Spleen (tissue), 11 donors: ENCODE results near the gene SBK2. TPM values are rescaled to one million over a fixed set of nuclear protein-coding genes. Genes with fewer than 3 reads are reported as not detected.

Experiments
- DNase-seq: peaks from one replicate; pipeline ENCODE4 v3.0.0-alpha.2; 2020
- H3K27ac ChIP-seq, 8 donors: fragments of 200-600 bp; sonication (generic) in 7 of 8; 1 replicate in 4 of 8; 2 replicates in 4 of 8; pipeline versions ENCODE4 v1.5.0 to v1.8.0; 2016 to 2021; ENCODE audit warnings: inconsistent platforms in 4 of 8, mild to moderate bottlenecking in 4 of 8, moderate library complexity in 1 of 8
- H3K27me3 ChIP-seq, 7 donors: fragments of 200-600 bp; sonication (generic) in 6 of 7; replicated peaks in 1 of 7; 1 replicate in 4 of 7; 2 replicates in 3 of 7; pipeline versions ENCODE4 v1.5.0 to v1.8.0; 2016 to 2021; ENCODE audit warnings: inconsistent platforms in 3 of 7, mild to moderate bottlenecking in 1 of 7
- H3K36me3 ChIP-seq, 6 donors: fragments of 200-600 bp; sonication (generic) in 5 of 6; 1 replicate in 4 of 6; 2 replicates in 2 of 6; pipeline versions ENCODE4 v1.5.0 to v1.8.0; 2016 to 2021; ENCODE audit warnings: inconsistent platforms in 2 of 6
- H3K4me1 ChIP-seq, 6 donors: fragments of 200-600 bp; sonication (generic) in 5 of 6; 1 replicate in 3 of 6; 2 replicates in 3 of 6; pipeline versions ENCODE4 v1.5.0 to v1.8.0; 2016 to 2021; ENCODE audit warnings: inconsistent platforms in 3 of 6
- H3K4me3 ChIP-seq, 8 donors: fragments of 200-600 bp; sonication (generic) in 7 of 8; 1 replicate in 4 of 8; 2 replicates in 4 of 8; pipeline versions ENCODE4 v1.5.0 to v1.8.0; 2016 to 2021; ENCODE audit warnings: inconsistent platforms in 4 of 8, mild to moderate bottlenecking in 4 of 8, moderate library complexity in 2 of 8
- H3K9me3 ChIP-seq, 8 donors: fragments of 200-600 bp; sonication (generic) in 7 of 8; 1 replicate in 4 of 8; 2 replicates in 4 of 8; pipeline versions ENCODE4 v1.5.0 to v1.8.0; 2016 to 2021; ENCODE audit warnings: inconsistent platforms in 4 of 8
- POLR2A ChIP-seq, 3 donors: fragments of 450-650 bp; IDR thresholded peaks; one replicate each; pipeline ENCODE4 v1.5.1; 2017; ENCODE audit warnings: antibody characterized with exemption in 3 of 3, mild to moderate bottlenecking in 1 of 3
- POLR2AphosphoS5 ChIP-seq, 3 donors: sonication (generic); formaldehyde crosslinking; IDR thresholded peaks; one replicate each; pipeline ENCODE4 v1.5.1; 2017; ENCODE audit warnings: antibody characterized with exemption in 3 of 3
- WGBS, 5 donors: extraction: QIAGEN DNeasy Blood & Tissue Kit in 3 of 5; methylation state at CpG; one replicate each; pipeline versions ENCODE4 v1.1.5 to v1.1.7; 2013 to 2018; 5-methylcytosine and 5-hydroxymethylcytosine counted together
- intact Hi-C: fragments of 100-400 bp; cut with DNase I; formaldehyde crosslinking; loops from one replicate; pipeline ENCODE4 v1.15.0; 2023; ENCODE audit warnings: low total_unique reads
- polyA plus RNA-seq, 3 donors: library from polyadenylated mRNA; stranded (reverse); fragments of 200-250 nt; gene quantifications; one replicate each; pipeline ENCODE4 v1.2.1, GENCODE V29; 2013
- total RNA-seq, 7 donors: library from RNA; depleted of rRNA in 3 of 7; stranded (reverse); fragments of >200 nt in 3 of 7; fragmentation: NEBNext Ultra II Directional in 4 of 7; extraction: Animal tissue kit (Norgen Biotek cat#: 25700) in 4 of 7; gene quantifications; one replicate each; pipeline versions ENCODE4 v1.1.0 to v1.2.1, GENCODE V29; 2016 to 2021
- TF ChIP-seq, protein P1 (sequence below), 11 experiments: fragments of 200-600 bp in 7 of 11; fragments of 450-650 bp in 4 of 11; sonication (generic) in 4 of 11; IDR thresholded peaks in 8 of 11; conservative IDR thresholded peaks in 3 of 11; 1 replicate in 7 of 11; 2 replicates in 4 of 11; pipeline versions ENCODE4 v1.4.0 to v1.8.0; 2016 to 2021; ENCODE audit warnings: antibody characterized with exemption in 11 of 11, inconsistent platforms in 4 of 11, mild to moderate bottlenecking in 1 of 11
- donor health status: healthy with polysubstance abuse.
- donor health status: DM: no; HTN: no; CAD: no; lungs with moderate emphysema.
- donor health status: DM: no; HTN: no; CAD: no.
- donor health status: Bipolar disorder and iron deficiency.
- donor health status: healthy.
- donor health status: DM: no; HTN: no; CAD: no.
- donor health status: DM: yes; HTN: yes; CAD: no.

Gene SBK2
- total and polyA plus RNA-seq, 10 donors, result not detected

- H3K4me3 ChIP-seq, result no peak overlapping the region
- peaks cover 0 to 5% (median 0%) of the 10 kb centered on the region in 6 donors for H3K36me3 ChIP-seq
- TF ChIP-seq POLR2A (IDR thresholded peaks at IDR 0.05) (no peak), POLR2AphosphoS5 (IDR thresholded peaks at IDR 0.05) (no peak)
- TF ChIP-seq, protein P1, sequence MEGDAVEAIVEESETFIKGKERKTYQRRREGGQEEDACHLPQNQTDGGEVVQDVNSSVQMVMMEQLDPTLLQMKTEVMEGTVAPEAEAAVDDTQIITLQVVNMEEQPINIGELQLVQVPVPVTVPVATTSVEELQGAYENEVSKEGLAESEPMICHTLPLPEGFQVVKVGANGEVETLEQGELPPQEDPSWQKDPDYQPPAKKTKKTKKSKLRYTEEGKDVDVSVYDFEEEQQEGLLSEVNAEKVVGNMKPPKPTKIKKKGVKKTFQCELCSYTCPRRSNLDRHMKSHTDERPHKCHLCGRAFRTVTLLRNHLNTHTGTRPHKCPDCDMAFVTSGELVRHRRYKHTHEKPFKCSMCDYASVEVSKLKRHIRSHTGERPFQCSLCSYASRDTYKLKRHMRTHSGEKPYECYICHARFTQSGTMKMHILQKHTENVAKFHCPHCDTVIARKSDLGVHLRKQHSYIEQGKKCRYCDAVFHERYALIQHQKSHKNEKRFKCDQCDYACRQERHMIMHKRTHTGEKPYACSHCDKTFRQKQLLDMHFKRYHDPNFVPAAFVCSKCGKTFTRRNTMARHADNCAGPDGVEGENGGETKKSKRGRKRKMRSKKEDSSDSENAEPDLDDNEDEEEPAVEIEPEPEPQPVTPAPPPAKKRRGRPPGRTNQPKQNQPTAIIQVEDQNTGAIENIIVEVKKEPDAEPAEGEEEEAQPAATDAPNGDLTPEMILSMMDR (IDR thresholded peaks at IDR 0.05 in 8 of 11, conservative IDR thresholded peaks at IDR 0.05 in 3 of 11), result no peak
- DNase-seq, result no peak
- intact Hi-C loops, result no loop called here
- H3K4me1 ChIP-seq, result peaks cover 0 to 13% (median 11%) of the 10 kb centered on the region in 6 donors
- no peak overlapping the region for H3K27ac ChIP-seq
- H3K9me3 ChIP-seq, result no peaks in the 10 kb centered on the region
- 80 to 94% (median 87%) methylated on average over 10 of the region's 10 CpGs for WGBS, 5 donors
- H3K27me3 ChIP-seq, result peaks cover 0 to 21% (median 0%) of the 10 kb centered on the region in 7 donors
Measured at GRCh38 chr19:55519451-55520311, 17.3 kb downstream of the SBK2 start.

GRCh38 chr19:55516878-55517620 lies 19.9 kb downstream of the SBK2 start:
- Histone ChIP-seq H3K4me1 (peaks cover 0 to 13% (median 11%) of the 10 kb centered on the region in 6 donors), H3K27me3 (peaks cover 0 to 27% (median 0%) of the 10 kb centered on the region in 7 donors), H3K4me3 (peak overlapping the region in 7 of 8 donors; percentile 25 to 63 (median 37)), H3K9me3 (no peaks in the 10 kb centered on the region), H3K36me3 (peaks cover 0 to 11% (median 0%) of the 10 kb centered on the region in 6 donors), H3K27ac (peak overlapping the region; percentile 71 to 88 (median 82))
- intact Hi-C loops, result loop anchor here (2.0 kb wide), 1 partner anchor 116 kb away; no protein-coding TSS in a partner anchor
- TF ChIP-seq, protein P1 (IDR thresholded peaks at IDR 0.05 in 8 of 11, conservative IDR thresholded peaks at IDR 0.05 in 3 of 11), result peak; percentile 67 to 98 (median 87)
- peak; percentile 57 to 83 (median 78) for TF ChIP-seq POLR2AphosphoS5 (IDR thresholded peaks at IDR 0.05)
- TF ChIP-seq POLR2A (IDR thresholded peaks at IDR 0.05), result no peak
- DNase-seq, result peak; percentile 96
- 8 to 15% (median 9%) methylated on average over 37 to 61 of the region's 61 CpGs for WGBS, 5 donors

- Histone ChIP-seq H3K27me3 (peaks cover 0 to 10% (median 0%) of the 10 kb centered on the region in 7 donors), H3K4me1 (peaks cover 4 to 20% (median 14%) of the 10 kb centered on the region in 6 donors), H3K4me3 (no peak overlapping the region), H3K27ac (no peak overlapping the region), H3K36me3 (peaks cover 0 to 2% (median 0%) of the 10 kb centered on the region in 6 donors), H3K9me3 (no peaks in the 10 kb centered on the region)
- DNase-seq, result no peak
- intact Hi-C loops, result loop anchor here (10.0 kb wide), 1 partner anchor 363 kb away; the partner anchor contains the start of gene TNNT1
- TF ChIP-seq, protein P1 (IDR thresholded peaks at IDR 0.05 in 8 of 11, conservative IDR thresholded peaks at IDR 0.05 in 3 of 11), result no peak
- TF ChIP-seq POLR2A (IDR thresholded peaks at IDR 0.05), result no peak
- TF ChIP-seq POLR2AphosphoS5 (IDR thresholded peaks at IDR 0.05), result no peak
- 70 to 83% (median 76%) methylated on average over 10 of the region's 10 CpGs for WGBS, 5 donors
Measured at GRCh38 chr19:55508120-55508519, 28.8 kb downstream of the SBK2 start.
